Fibroblast of mammary gland (primary cell): ENCODE results near the gene TMEM181.
"Not testable (repeated sequence)": the region's sequence is repeated elsewhere in the genome, so short reads cannot be mapped to it uniquely, and the experiment has no call there.

Source experiments
- DNase-seq: peaks from one replicate; pipeline ENCODE4 v3.0.0-alpha.2; 2010; ENCODE audit warnings: low read depth
- H3K4me3 ChIP-seq: 2 replicates; pipeline ENCODE4 v1.5.1; 2011; ENCODE audit warnings: low read depth, mild to moderate bottlenecking, low read length, moderate library complexity; ENCODE audit not compliant: control insufficient read depth
- TF ChIP-seq, protein P1 (sequence below): conservative IDR thresholded peaks from 2 replicates; pipeline ENCODE4 v1.5.1; 2011; ENCODE audit warnings: low read depth, low read length, inconsistent platforms; ENCODE audit not compliant: control insufficient read depth, insufficient read depth

Gene TMEM181

GRCh38 chr6:158627168-158627939, 67.5 kb downstream of the TMEM181 start:
- H3K4me3 ChIP-seq = no peak overlapping the region
- no peak for DNase-seq
- TF ChIP-seq, protein P1, sequence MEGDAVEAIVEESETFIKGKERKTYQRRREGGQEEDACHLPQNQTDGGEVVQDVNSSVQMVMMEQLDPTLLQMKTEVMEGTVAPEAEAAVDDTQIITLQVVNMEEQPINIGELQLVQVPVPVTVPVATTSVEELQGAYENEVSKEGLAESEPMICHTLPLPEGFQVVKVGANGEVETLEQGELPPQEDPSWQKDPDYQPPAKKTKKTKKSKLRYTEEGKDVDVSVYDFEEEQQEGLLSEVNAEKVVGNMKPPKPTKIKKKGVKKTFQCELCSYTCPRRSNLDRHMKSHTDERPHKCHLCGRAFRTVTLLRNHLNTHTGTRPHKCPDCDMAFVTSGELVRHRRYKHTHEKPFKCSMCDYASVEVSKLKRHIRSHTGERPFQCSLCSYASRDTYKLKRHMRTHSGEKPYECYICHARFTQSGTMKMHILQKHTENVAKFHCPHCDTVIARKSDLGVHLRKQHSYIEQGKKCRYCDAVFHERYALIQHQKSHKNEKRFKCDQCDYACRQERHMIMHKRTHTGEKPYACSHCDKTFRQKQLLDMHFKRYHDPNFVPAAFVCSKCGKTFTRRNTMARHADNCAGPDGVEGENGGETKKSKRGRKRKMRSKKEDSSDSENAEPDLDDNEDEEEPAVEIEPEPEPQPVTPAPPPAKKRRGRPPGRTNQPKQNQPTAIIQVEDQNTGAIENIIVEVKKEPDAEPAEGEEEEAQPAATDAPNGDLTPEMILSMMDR = no peak

GRCh38 chr6:158627940-158628211, 68.0 kb downstream of the TMEM181 start:
- DNase-seq = no peak
- H3K4me3 ChIP-seq = no peak overlapping the region
- TF ChIP-seq, protein P1 = no peak

DNA sequence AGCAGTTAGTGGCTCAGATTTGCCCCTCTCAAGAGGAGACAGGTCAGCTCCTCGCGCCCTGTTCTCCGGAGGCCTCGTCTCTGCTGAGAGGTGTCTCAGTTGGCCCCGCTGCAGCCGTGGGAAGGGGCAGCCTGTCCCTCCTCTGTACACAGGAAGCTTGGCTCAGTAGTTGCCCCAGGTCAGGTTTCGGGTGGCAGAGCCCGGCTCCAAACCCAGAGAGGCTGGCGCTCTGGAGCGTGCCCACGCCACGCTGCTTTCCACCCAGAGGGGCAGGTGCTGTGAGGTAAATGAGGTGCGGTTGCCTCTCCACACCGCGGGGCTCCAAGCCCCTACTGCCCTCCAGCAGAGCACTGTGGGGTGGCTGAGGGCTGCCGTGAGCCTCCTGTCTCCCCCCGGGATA, 68.7 kb downstream of the TMEM181 start:
- TF ChIP-seq, protein P1 = no peak
- no peak overlapping the region for H3K4me3 ChIP-seq
- DNase-seq = no peak

DNA sequence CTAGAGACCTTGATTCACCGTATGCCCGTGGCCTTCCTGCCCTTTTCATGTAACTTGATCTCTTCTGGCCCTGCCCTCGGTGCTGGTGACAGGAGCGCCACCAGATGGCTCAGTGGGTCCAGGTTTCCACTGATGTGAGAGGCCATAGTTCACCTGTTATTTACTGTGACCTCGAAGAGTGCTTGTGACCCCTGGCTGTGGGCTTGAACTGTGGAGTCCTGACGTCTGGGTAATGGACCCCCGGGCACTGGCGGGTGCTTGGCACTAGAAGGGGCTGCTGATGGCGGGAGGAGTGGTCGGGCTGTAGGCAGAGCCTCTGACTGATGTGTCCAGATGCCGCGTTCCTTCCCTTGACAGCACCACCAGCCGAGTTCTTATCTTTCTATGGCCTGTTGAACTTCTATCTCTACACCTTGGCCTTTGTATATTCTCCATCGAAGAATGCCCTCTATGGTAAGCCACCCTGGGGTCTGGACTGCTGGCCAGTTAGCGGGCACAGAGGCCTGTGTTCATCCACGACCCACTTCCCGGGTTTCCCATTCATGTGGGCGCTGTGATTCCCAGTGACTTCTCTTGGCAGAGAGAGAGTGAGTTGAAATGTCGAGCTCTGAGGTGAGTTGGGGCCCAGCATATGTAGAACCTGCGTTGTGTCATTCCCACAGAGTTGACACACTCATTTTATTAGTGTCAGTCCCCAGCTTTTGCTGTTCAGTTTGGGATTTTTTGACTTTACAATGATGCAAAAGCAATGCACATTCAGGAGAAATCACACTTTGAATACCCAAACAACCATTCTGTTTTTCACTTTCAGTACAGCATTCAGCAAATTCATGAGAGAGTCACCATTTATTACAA, 69.7 kb downstream of the TMEM181 start:
- no peak for DNase-seq
- H3K4me3 ChIP-seq = no peak overlapping the region
- TF ChIP-seq, protein P1 = peak; percentile 4

DNA sequence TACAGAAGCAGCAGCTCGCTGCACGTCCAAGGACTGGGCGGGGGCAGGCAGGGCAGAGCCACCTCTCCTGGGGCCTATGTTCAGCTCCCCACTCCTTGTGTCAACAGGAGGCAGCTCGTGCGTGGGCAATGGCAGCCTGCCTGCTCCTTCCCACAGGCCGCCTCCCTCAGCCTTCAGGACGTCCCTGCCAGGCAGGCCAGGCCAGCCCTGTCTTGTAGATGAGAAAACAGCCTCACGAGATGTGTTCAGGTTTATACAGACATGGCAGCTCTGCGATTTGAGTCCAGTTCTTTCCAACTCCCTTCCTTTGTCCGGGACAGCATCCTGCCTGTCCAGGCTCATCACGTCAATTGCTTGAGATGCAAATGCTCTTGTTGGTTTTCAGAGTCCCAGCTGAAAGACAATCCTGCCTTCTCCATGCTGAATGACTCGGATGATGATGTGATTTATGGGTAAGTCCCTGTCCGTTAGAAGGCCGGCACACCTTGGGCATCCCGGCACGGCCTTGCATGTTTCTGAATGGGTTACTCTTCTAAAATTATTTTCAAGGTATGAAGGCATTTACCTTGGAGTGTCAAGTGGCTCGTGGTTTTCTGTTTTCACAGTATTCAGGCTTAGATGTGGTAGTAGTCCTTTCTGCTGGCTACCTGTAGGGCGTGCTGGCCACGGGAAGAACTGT, 71.2 kb downstream of the TMEM181 start:
- peak; percentile 73 for DNase-seq
- H3K4me3 ChIP-seq = no peak overlapping the region
- TF ChIP-seq, protein P1 = peak; percentile 1

DNA sequence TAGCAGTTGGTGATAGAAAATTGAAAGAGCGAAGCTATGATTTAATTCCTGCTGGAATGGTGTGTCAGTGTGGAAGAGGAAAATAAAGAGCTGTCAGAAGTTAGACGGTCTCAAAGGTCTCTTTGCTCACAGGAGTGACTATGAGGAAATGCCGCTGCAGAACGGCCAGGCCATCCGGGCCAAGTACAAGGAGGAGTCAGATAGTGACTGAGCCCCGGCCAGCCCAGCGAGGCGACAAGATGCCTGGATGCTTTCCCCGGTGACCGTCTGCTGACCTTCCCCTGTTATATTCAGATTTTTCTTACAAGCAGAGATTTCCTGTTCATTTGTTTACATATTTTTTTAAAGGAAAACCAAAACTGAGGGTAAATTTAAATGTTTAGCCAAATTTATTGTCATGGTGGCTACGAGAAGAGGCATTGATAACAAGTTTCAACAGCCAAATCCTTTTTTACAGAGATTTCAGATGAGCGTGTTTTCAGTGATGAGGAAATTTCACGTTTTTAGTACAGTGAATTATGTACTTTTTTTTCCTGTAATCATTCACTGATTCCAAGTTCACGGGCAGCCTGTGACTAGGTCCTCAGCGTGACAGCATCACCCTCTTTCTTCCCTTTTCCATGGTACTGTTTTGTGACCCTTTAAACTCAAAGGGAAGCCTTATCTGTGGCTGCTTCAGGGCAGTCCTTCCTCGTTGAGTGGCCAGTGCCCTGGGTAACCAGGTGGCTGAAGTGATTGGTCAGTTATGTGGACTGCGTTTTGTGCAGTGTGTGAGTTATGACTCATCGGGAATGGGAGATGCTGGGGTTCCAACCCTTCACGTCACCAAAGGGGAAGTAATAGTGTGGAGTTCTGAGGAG, 72.0 kb downstream of the TMEM181 start:
- TF ChIP-seq, protein P1 = no peak
- H3K4me3 ChIP-seq = no peak overlapping the region
- peak; percentile 90 for DNase-seq

GRCh38 chr6:158632538-158633119, 72.7 kb downstream of the TMEM181 start:
- H3K4me3 ChIP-seq, DNase-seq: not testable (repeated sequence)
